HCT116 (cell line): ENCODE measurements around the gene AGMAT.

Source experiments
- CEBPB ChIP-seq: IDR thresholded peaks from 2 replicates; pipeline ENCODE4 v1.6.1; 2012; ENCODE audit warnings: low read depth
- EZH2phosphoT487 ChIP-seq: fragments of 200-600 bp; IDR thresholded peaks from 2 replicates; pipeline ENCODE4 v1.6.1; 2018; ENCODE audit warnings: antibody characterized with exemption, borderline replicate concordance
- JUND ChIP-seq: IDR thresholded peaks from 2 replicates; pipeline ENCODE4 v1.6.1; 2012
- POLR2A ChIP-seq: IDR thresholded peaks from 2 replicates; pipeline ENCODE4 v1.7.0; 2011; ENCODE audit warnings: borderline replicate concordance; ENCODE audit not compliant: insufficient read depth, insufficient read length; ENCODE audit errors: extremely low read depth
- POLR2AphosphoS5 ChIP-seq: IDR thresholded peaks from 2 replicates; pipeline ENCODE4 v1.6.1; 2011; ENCODE audit warnings: mild to moderate bottlenecking, low read depth, low read length, moderate library complexity
- RAD21 ChIP-seq: IDR thresholded peaks from 2 replicates; pipeline ENCODE4 v1.6.1; 2012; ENCODE audit warnings: low read depth, mild to moderate bottlenecking
- SIN3A ChIP-seq: IDR thresholded peaks from 2 replicates; pipeline ENCODE4 v1.6.1; 2012; ENCODE audit warnings: low read depth
- YY1 ChIP-seq: IDR thresholded peaks from 2 replicates; pipeline ENCODE4 v1.6.1; 2011; ENCODE audit warnings: low read length, low read depth, moderate library complexity, mild to moderate bottlenecking; ENCODE audit not compliant: insufficient replicate concordance; ENCODE audit errors: extremely low read depth
- ZNF274 ChIP-seq: fragments of 200-500 bp; sonication (Bioruptor generic); IDR thresholded peaks from 2 replicates; pipeline ENCODE4 v1.6.1; 2014; ENCODE audit warnings: mild to moderate bottlenecking, low read depth, low read length, inconsistent platforms
- TF ChIP-seq, protein P1 (sequence below), 3 experiments: fragments of 200-600 bp in 1 of 3; sonication (generic) in 1 of 3; IDR thresholded peaks in 2 of 3; conservative IDR thresholded peaks in 1 of 3; 2 replicates each; pipeline ENCODE4 v1.5.1; 2012 to 2017; ENCODE audit warnings: low read depth in 2 of 3, low read length in 2 of 3, antibody characterized with exemption in 1 of 3, borderline replicate concordance in 1 of 3, control low read depth in 1 of 3, mild to moderate bottlenecking in 1 of 3, mixed read lengths in 1 of 3, mixed run types in 1 of 3, moderate library complexity in 1 of 3; ENCODE audit not compliant: insufficient read depth in 1 of 3
- TF ChIP-seq, protein P2 (sequence below): IDR thresholded peaks from 2 replicates; pipeline ENCODE4 v1.6.1; 2012; ENCODE audit warnings: low read depth

DNA sequence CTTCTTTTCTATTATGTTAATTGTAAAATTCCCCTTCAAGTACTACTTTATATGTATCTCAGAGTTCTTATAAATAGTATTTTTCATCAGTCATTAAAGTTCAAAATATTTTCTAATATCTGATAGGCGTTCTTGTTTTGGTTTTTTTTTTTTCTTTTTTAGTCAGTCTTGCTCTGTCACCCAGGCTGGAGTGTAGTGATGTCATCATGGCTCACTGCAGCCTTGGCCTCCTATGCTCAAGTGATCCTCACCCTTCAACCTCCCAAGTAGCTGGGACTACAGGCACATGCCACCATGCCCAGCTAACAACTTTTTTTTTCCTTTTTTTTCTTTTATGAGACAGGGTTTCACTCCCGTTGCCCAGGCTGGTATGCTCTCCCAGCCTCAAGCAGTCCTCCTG is 27.3 kb downstream of the AGMAT start:
- TF ChIP-seq, protein P1, sequence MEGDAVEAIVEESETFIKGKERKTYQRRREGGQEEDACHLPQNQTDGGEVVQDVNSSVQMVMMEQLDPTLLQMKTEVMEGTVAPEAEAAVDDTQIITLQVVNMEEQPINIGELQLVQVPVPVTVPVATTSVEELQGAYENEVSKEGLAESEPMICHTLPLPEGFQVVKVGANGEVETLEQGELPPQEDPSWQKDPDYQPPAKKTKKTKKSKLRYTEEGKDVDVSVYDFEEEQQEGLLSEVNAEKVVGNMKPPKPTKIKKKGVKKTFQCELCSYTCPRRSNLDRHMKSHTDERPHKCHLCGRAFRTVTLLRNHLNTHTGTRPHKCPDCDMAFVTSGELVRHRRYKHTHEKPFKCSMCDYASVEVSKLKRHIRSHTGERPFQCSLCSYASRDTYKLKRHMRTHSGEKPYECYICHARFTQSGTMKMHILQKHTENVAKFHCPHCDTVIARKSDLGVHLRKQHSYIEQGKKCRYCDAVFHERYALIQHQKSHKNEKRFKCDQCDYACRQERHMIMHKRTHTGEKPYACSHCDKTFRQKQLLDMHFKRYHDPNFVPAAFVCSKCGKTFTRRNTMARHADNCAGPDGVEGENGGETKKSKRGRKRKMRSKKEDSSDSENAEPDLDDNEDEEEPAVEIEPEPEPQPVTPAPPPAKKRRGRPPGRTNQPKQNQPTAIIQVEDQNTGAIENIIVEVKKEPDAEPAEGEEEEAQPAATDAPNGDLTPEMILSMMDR (IDR thresholded peaks at IDR 0.05 in 2 of 3, conservative IDR thresholded peaks at IDR 0.05 in 1 of 3; ENCODE audit: borderline replicate concordance in 1 of 3, insufficient read depth in 1 of 3, low read depth in 2 of 3, low read length in 2 of 3): no peak
- no peak for TF ChIP-seq JUND
- no peak for TF ChIP-seq POLR2AphosphoS5
- no peak for TF ChIP-seq POLR2A
- TF ChIP-seq, protein P2, sequence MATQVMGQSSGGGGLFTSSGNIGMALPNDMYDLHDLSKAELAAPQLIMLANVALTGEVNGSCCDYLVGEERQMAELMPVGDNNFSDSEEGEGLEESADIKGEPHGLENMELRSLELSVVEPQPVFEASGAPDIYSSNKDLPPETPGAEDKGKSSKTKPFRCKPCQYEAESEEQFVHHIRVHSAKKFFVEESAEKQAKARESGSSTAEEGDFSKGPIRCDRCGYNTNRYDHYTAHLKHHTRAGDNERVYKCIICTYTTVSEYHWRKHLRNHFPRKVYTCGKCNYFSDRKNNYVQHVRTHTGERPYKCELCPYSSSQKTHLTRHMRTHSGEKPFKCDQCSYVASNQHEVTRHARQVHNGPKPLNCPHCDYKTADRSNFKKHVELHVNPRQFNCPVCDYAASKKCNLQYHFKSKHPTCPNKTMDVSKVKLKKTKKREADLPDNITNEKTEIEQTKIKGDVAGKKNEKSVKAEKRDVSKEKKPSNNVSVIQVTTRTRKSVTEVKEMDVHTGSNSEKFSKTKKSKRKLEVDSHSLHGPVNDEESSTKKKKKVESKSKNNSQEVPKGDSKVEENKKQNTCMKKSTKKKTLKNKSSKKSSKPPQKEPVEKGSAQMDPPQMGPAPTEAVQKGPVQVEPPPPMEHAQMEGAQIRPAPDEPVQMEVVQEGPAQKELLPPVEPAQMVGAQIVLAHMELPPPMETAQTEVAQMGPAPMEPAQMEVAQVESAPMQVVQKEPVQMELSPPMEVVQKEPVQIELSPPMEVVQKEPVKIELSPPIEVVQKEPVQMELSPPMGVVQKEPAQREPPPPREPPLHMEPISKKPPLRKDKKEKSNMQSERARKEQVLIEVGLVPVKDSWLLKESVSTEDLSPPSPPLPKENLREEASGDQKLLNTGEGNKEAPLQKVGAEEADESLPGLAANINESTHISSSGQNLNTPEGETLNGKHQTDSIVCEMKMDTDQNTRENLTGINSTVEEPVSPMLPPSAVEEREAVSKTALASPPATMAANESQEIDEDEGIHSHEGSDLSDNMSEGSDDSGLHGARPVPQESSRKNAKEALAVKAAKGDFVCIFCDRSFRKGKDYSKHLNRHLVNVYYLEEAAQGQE: no peak
- TF ChIP-seq EZH2phosphoT487: no peak
- TF ChIP-seq CEBPB: no peak
- no peak for TF ChIP-seq ZNF274
- TF ChIP-seq RAD21: no peak
- no peak for TF ChIP-seq SIN3A
- TF ChIP-seq YY1: no peak
